ENCODE data around the gene PTGS1. TPM values are rescaled to one million over a fixed set of nuclear protein-coding genes. Genes with fewer than 3 reads are reported as not detected.

The PTGS1 gene
- total and polyA plus RNA-seq, 9 of the 15 experiments (the other 6 are each of a cell fraction or from before 2014, with no cell fraction given): 3.4 to 12.9 (median 5.3) TPM

DNA sequence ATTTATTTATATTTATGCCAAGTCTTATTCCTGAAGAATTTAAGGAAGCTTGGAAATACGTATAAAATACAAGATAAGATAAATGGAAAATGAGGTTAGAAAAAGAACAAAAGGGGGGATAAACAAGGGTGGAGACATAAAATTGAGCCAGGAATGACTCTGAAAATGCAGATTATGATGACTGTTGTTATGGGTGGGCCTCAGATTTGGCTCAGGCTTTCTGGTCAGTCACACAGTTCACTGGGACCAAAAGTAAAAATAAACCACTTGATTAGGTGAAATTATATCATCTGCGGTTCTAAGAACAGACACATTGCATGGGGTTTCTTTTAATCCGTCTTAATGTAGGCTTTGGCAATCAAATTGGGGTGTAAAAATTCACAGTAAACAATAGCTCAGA lies 55.9 kb downstream of the PTGS1 start:
- no peak for FAIRE-seq
- no peak overlapping the region for H2AFZ ChIP-seq (ENCODE audit: low read depth, low read length)
- no peaks in the 10 kb centered on the region for H3K9me3 ChIP-seq (replicated peaks; ENCODE audit: control insufficient read depth, insufficient read depth, low read depth, low read length)
- no peak for ATAC-seq
- WGBS (ENCODE audit: insufficient coverage, low coverage, missing lambda C conversion rate): 6% methylated on average over 3 of the region's 3 CpGs
- H3K4me3 ChIP-seq: no peak overlapping the region
- H3K27ac ChIP-seq (ENCODE audit: extremely low read depth, low read depth, low read length): no peak overlapping the region
- H4K20me1 ChIP-seq (replicated peaks; ENCODE audit: control insufficient read depth, insufficient read depth, low read length): no peaks in the 10 kb centered on the region
- TF ChIP-seq NELFE (IDR thresholded peaks at IDR 0.05; ENCODE audit: insufficient read depth, insufficient read length) (no peak), CSDE1 (IDR thresholded peaks at IDR 0.05) (no peak), RBM34 (IDR thresholded peaks at IDR 0.05; ENCODE audit: borderline replicate concordance, insufficient read depth, low read length) (no peak), ZEB2 (IDR thresholded peaks at IDR 0.05) (no peak), POLR2H (tag; IDR thresholded peaks at IDR 0.05; ENCODE audit: low read depth) (no peak), BCL6 (CRISPR knock-in tag; IDR thresholded peaks at IDR 0.05) (no peak), PTRF (tag; IDR thresholded peaks at IDR 0.05) (no peak), SREBF2 (CRISPR knock-in tag; IDR thresholded peaks at IDR 0.05) (no peak), ZNF121 (CRISPR knock-in tag; conservative IDR thresholded peaks at IDR 0.05) (no peak)
- in situ Hi-C loops (cut with MboI): no loop called here
- DNase-seq (ENCODE audit: extremely low read depth in 1 of 4, low spot score in 3 of 4): no peak
- intact Hi-C loops (cut with micrococcal nuclease): no loop called here
- BruUV-seq (replicated peaks): no TSS peak
- H3K36me3 ChIP-seq (ENCODE audit: control insufficient read depth, insufficient read depth, low read length): no peaks in the 10 kb centered on the region
- POLR2A ChIA-PET: interaction anchor here (0.9 kb wide), 1 partner anchor 18 kb away, joined by 5 read pairs; no protein-coding TSS in a partner anchor
- no peaks in the 10 kb centered on the region for H3K79me2 ChIP-seq (ENCODE audit: control insufficient read depth, insufficient read depth, low read length)
- H3K27me3 ChIP-seq (ENCODE audit: control insufficient read depth in 2 of 2, insufficient read depth in 2 of 2, low read length in 2 of 2): no peaks in the 10 kb centered on the region
- H3K4me1 ChIP-seq (replicated peaks in 1 of 2; ENCODE audit: control insufficient read depth in 2 of 2, insufficient read depth in 2 of 2, low read length in 2 of 2): no peaks in the 10 kb centered on the region
- CTCF ChIA-PET (ENCODE audit: low intra/inter-chr PET ratio): no interaction called here
- H3K9me1 ChIP-seq (ENCODE audit: control insufficient read depth, insufficient read depth, low read length): no peaks in the 10 kb centered on the region
- H3K9ac ChIP-seq (ENCODE audit: insufficient read depth in 1 of 2, low read depth in 2 of 2, low read length in 2 of 2): no peak overlapping the region
- no peak overlapping the region for H3K4me2 ChIP-seq (ENCODE audit: insufficient read depth, low read length)
